Fibroblast of lung (primary cell): ENCODE results near the gene HPS1. TPM values are rescaled to one million over a fixed set of nuclear protein-coding genes. Genes with fewer than 3 reads are reported as not detected.
A peak's percentile ranks its signal among the peaks of the same experiment; 100 is the strongest.

Source experiments
- DNase-seq, 2 donors: peaks; one replicate each; pipeline versions ENCODE4 v3.0.0 to v3.0.0-alpha.2; 2010; ENCODE audit warnings: low read depth in 2 of 2
- H2AFZ ChIP-seq: 2 replicates; pipeline ENCODE4 v1.5.1; 2012; ENCODE audit warnings: low read length, control low read depth, inconsistent platforms
- H3K27ac ChIP-seq: 2 replicates; pipeline ENCODE4 v1.5.1; 2011; ENCODE audit warnings: low read length, control low read depth; ENCODE audit not compliant: insufficient read depth
- H3K27me3 ChIP-seq: 2 replicates; pipeline ENCODE4 v1.5.1; 2011; ENCODE audit warnings: mild to moderate bottlenecking, low read length; ENCODE audit not compliant: control insufficient read depth, insufficient read depth
- H3K36me3 ChIP-seq: 2 replicates; pipeline ENCODE4 v1.5.1; 2011; ENCODE audit warnings: low read length; ENCODE audit not compliant: control insufficient read depth, insufficient read depth
- H3K4me1 ChIP-seq: 2 replicates; pipeline ENCODE4 v1.5.1; 2011; ENCODE audit warnings: low read length; ENCODE audit not compliant: control insufficient read depth, insufficient read depth; ENCODE audit errors: extremely low read depth
- H3K4me2 ChIP-seq: 2 replicates; pipeline ENCODE4 v1.5.1; 2011; ENCODE audit warnings: low read length, control low read depth; ENCODE audit not compliant: insufficient read depth; ENCODE audit errors: extremely low read depth
- H3K4me3 ChIP-seq, 4 experiments: fragments of 200-600 bp in 1 of 4; sonication (generic) in 1 of 4; replicated peaks in 1 of 4; 2 replicates each; pipeline ENCODE4 v1.5.1; 2011 to 2016; ENCODE audit warnings: low read length in 4 of 4, low read depth in 3 of 4, mild to moderate bottlenecking in 3 of 4, control low read depth in 2 of 4, inconsistent platforms in 1 of 4, mixed read lengths in 1 of 4; ENCODE audit not compliant: insufficient read depth in 1 of 4; ENCODE audit errors: control extremely low read depth in 1 of 4
- H3K79me2 ChIP-seq: 2 replicates; pipeline ENCODE4 v1.5.1; 2012; ENCODE audit warnings: mild to moderate bottlenecking, low read length, inconsistent platforms; ENCODE audit not compliant: control insufficient read depth, insufficient read depth
- H3K9ac ChIP-seq: 2 replicates; pipeline ENCODE4 v1.5.1; 2011; ENCODE audit warnings: mild to moderate bottlenecking, low read length, control low read depth; ENCODE audit not compliant: insufficient read depth
- H3K9me3 ChIP-seq: 2 replicates; pipeline ENCODE4 v1.5.1; 2012; ENCODE audit warnings: low read depth, low read length; ENCODE audit not compliant: control insufficient read depth, insufficient read depth
- H4K20me1 ChIP-seq: 2 replicates; pipeline ENCODE4 v1.5.1; 2011; ENCODE audit warnings: low read length; ENCODE audit not compliant: control insufficient read depth, insufficient read depth; ENCODE audit errors: extremely low read depth
- EZH2 ChIP-seq: IDR thresholded peaks from 2 replicates; pipeline ENCODE4 v1.5.1; 2012; ENCODE audit warnings: low read length, control low read depth, mild to moderate bottlenecking; ENCODE audit errors: missing control alignments
- polyA plus RNA-seq, 2 donors: library from polyadenylated mRNA; depleted of rRNA in 1 of 2; stranded (reverse) in 1 of 2; unstranded in 1 of 2; fragments of >200 nt; gene quantifications; 2 replicates each; pipeline ENCODE4 v1.2.1, GENCODE V29; 2011 to 2012; ENCODE audit warnings: missing spikeins in 1 of 2
- total RNA-seq: library from RNA; depleted of rRNA; stranded (reverse); fragments of >200 nt; gene quantifications from 2 replicates; pipeline ENCODE4 v1.2.1, GENCODE V29; 2014
- TF ChIP-seq, protein P1 (sequence below), 2 donors: IDR thresholded peaks in 1 of 2; conservative IDR thresholded peaks in 1 of 2; 1 replicate in 1 of 2; 2 replicates in 1 of 2; pipeline ENCODE4 v1.5.1; 2011 to 2012; ENCODE audit warnings: low read length in 2 of 2, control low read depth in 1 of 2, inconsistent platforms in 1 of 2, low read depth in 1 of 2, mild to moderate bottlenecking in 1 of 2

Gene HPS1
- total and polyA plus RNA-seq, 2 donors (not counting 1 experiment from before 2014, with no cell fraction given): 44.6 to 58.1 TPM

DNA sequence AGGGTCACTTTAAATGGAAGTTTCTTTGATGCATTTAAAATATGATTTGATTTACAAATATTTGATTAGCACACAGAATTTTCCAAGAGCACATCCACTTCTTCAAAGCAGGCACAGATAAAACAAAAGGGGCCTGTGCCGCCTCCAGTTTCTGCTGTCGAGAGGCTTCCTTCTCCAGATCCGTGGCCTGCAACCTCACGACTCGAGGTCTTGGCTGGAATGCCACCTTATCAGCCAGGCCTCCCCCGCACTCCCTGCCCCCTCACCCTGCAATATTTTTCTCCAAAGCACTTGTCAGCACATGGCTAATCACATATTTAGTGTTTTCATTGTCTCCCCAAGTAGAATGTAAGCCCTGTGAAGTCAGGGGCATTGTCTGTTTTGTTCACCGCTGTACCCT, 44.3 kb downstream of the HPS1 start:
- Histone ChIP-seq H3K36me3 (peaks cover 4% of the 10 kb centered on the region), H3K9me3 (no peaks in the 10 kb centered on the region), H3K4me3 (no peak overlapping the region), H3K9ac (no peak overlapping the region), H3K4me2 (no peak overlapping the region), H3K4me1 (peaks cover 24% of the 10 kb centered on the region), H3K27me3 (no peaks in the 10 kb centered on the region), H2AFZ (no peak overlapping the region), H4K20me1 (no peaks in the 10 kb centered on the region), H3K27ac (no peak overlapping the region), H3K79me2 (no peaks in the 10 kb centered on the region)
- peak in 1 of 2 donors; percentile 6 for DNase-seq
- TF ChIP-seq, protein P1, sequence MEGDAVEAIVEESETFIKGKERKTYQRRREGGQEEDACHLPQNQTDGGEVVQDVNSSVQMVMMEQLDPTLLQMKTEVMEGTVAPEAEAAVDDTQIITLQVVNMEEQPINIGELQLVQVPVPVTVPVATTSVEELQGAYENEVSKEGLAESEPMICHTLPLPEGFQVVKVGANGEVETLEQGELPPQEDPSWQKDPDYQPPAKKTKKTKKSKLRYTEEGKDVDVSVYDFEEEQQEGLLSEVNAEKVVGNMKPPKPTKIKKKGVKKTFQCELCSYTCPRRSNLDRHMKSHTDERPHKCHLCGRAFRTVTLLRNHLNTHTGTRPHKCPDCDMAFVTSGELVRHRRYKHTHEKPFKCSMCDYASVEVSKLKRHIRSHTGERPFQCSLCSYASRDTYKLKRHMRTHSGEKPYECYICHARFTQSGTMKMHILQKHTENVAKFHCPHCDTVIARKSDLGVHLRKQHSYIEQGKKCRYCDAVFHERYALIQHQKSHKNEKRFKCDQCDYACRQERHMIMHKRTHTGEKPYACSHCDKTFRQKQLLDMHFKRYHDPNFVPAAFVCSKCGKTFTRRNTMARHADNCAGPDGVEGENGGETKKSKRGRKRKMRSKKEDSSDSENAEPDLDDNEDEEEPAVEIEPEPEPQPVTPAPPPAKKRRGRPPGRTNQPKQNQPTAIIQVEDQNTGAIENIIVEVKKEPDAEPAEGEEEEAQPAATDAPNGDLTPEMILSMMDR (conservative IDR thresholded peaks at IDR 0.05 in 1 of 2, IDR thresholded peaks at IDR 0.05 in 1 of 2; ENCODE audit: low read depth in 1 of 2, low read length in 2 of 2): no peak
- TF ChIP-seq EZH2: no peak

DNA sequence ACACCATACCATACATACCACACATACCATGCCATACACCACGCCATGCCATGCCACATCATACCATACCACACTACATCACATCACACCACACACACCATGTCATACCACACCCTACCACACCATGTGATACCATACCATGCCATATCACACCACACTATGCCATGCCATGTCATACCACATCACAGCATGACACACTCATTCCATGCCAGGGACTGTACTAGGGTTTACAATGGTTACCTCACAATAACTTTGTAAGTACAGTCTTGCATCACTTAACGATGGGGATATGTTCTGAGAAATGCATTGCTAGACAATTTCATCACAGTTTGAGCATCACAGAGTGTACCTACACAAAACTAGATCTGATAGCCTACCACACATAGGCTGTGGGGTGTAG, 46.3 kb downstream of the HPS1 start:
- Histone ChIP-seq H3K27me3 (no peaks in the 10 kb centered on the region), H3K9ac (no peak overlapping the region), H3K9me3 (no peaks in the 10 kb centered on the region), H3K4me3 (no peak overlapping the region), H2AFZ (no peak overlapping the region), H3K79me2 (no peaks in the 10 kb centered on the region), H4K20me1 (no peaks in the 10 kb centered on the region), H3K27ac (no peak overlapping the region), H3K36me3 (peaks cover 3% of the 10 kb centered on the region), H3K4me1 (peaks cover 22% of the 10 kb centered on the region), H3K4me2 (no peak overlapping the region)
- no peak for TF ChIP-seq EZH2
- TF ChIP-seq, protein P1 (conservative IDR thresholded peaks at IDR 0.05 in 1 of 2, IDR thresholded peaks at IDR 0.05 in 1 of 2; ENCODE audit: low read depth in 1 of 2, low read length in 2 of 2): no peak
- DNase-seq: peak in 1 of 2 donors; percentile 41

DNA sequence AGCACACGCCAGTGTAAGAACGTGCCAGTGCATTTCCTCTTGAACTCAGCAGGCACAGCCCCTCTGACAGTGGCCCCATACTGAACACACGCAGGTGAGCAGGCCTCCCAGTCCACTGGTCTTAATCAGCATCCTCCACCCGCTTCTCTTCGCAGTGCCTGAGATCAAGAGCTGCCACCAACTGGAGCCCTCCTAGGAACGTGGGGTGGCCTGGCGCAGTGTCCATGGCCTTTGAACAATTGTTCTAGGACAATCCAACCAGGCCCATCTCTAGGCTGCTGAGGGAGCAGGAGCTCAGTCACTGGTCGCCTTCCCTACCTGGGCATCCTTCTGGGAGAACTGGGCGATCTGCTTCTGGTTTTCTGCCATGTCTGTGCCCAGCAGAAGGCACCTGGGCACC, 47.0 kb downstream of the HPS1 start:
- Histone ChIP-seq H3K27ac (no peak overlapping the region), H3K9ac (no peak overlapping the region), H3K27me3 (no peaks in the 10 kb centered on the region), H3K4me2 (no peak overlapping the region), H4K20me1 (no peaks in the 10 kb centered on the region), H3K79me2 (no peaks in the 10 kb centered on the region), H3K9me3 (no peaks in the 10 kb centered on the region), H3K36me3 (peaks cover 3% of the 10 kb centered on the region), H3K4me3 (no peak overlapping the region), H3K4me1 (peaks cover 18% of the 10 kb centered on the region), H2AFZ (no peak overlapping the region)
- no peak for DNase-seq
- TF ChIP-seq, protein P1 (conservative IDR thresholded peaks at IDR 0.05 in 1 of 2, IDR thresholded peaks at IDR 0.05 in 1 of 2; ENCODE audit: low read depth in 1 of 2, low read length in 2 of 2): no peak
- no peak for TF ChIP-seq EZH2
